GM12878 (cell line): ENCODE measurements around the gene SLFN11. TPM values are rescaled to one million over a fixed set of nuclear protein-coding genes. Genes with fewer than 3 reads are reported as not detected.

Experiments
- ATAC-seq: fragments of 200-7000 bp; cut with Tn5 transposase; 3 replicates; pipeline ENCODE4 v1.9.1; 2020; ENCODE audit warnings: mild to moderate bottlenecking, moderate library complexity
- BruUV-seq: library from RNA; stranded (reverse); fragments of 400-500 nt; replicated peaks from 2 replicates; lab custom pipeline; 2021; lab: Mats Ljungman, UMichigan
- CTCF ChIA-PET: fragments of 300-600 bp; sonication (Branson Sonifier 250); formaldehyde crosslinking; extraction: SDS; loops from one replicate; lab custom pipeline; 2021; ENCODE audit warnings: inconsistent platforms; lab: Yijun Ruan, JAX
- POLR2A ChIA-PET: fragments of 350-600 bp; formaldehyde crosslinking; extraction: SDS; loops from one replicate; lab custom pipeline; 2021; ENCODE audit warnings: inconsistent platforms; lab: Charles Lee
- RAD21 ChIA-PET: fragments of 300-600 bp; sonication (Branson Sonifier 250); formaldehyde crosslinking; loops from one replicate; lab custom pipeline; 2023; ENCODE audit warnings: antibody characterized with exemption; ENCODE audit not compliant: unreplicated experiment; lab: Charles Lee
- SMC1A ChIA-PET: fragments of 300-600 bp; sonication (Branson Sonifier 250); formaldehyde crosslinking; loops from one replicate; lab custom pipeline; 2023; ENCODE audit not compliant: unreplicated experiment, uncharacterized antibody; lab: Charles Lee
- DNase-seq: peaks from one replicate; pipeline ENCODE4 v3.0.0-alpha.2; 2011; ENCODE audit warnings: low read depth, low spot score
- FAIRE-seq: peaks from 3 replicates; lab custom pipeline; 2011; peaks lifted over from hg19 to GRCh38; lab: Jason Lieb, UNC
- H2AFZ ChIP-seq: 2 replicates; pipeline ENCODE4 v1.6.0; 2011; ENCODE audit warnings: low read depth, low read length, control low read depth; ENCODE audit not compliant: control insufficient read depth
- H3K27ac ChIP-seq: 2 replicates; pipeline ENCODE4 v1.5.1; 2011; ENCODE audit warnings: control low read depth; ENCODE audit not compliant: control insufficient read depth, insufficient read depth
- H3K27me3 ChIP-seq, 2 experiments: replicated peaks in 1 of 2; 2 replicates each; pipeline versions ENCODE4 v1.6.0 to v1.6.1; 2011; ENCODE audit warnings: low read length in 1 of 2; ENCODE audit not compliant: control insufficient read depth in 2 of 2, insufficient read depth in 2 of 2
- H3K36me3 ChIP-seq, 2 experiments: 2 replicates each; pipeline ENCODE4 v1.5.1; 2011; ENCODE audit warnings: low read length in 1 of 2; ENCODE audit not compliant: control insufficient read depth in 2 of 2, insufficient read depth in 2 of 2
- H3K4me1 ChIP-seq: 2 replicates; pipeline ENCODE4 v1.6.1; 2011; ENCODE audit warnings: mild to moderate bottlenecking, low read length, moderate library complexity, mixed read lengths; ENCODE audit not compliant: control insufficient read depth, insufficient read depth
- H3K4me2 ChIP-seq: 2 replicates; pipeline ENCODE4 v1.6.0; 2011; ENCODE audit warnings: control low read depth; ENCODE audit not compliant: control insufficient read depth, insufficient read depth
- H3K4me3 ChIP-seq: fragments of 200-600 bp; sonication (generic); 2 replicates; pipeline ENCODE4 v1.5.1; 2016
- H3K79me2 ChIP-seq: 2 replicates; pipeline ENCODE4 v1.6.0; 2011; ENCODE audit warnings: low read length; ENCODE audit not compliant: control insufficient read depth, insufficient read depth
- H3K9ac ChIP-seq: 2 replicates; pipeline ENCODE4 v1.8.0; 2011; ENCODE audit warnings: low read length, control low read depth, mixed read lengths; ENCODE audit not compliant: control insufficient read depth, insufficient read depth
- H3K9me3 ChIP-seq: replicated peaks from 3 replicates; pipeline ENCODE4 v1.5.1; 2011; ENCODE audit warnings: mild to moderate bottlenecking, low read length; ENCODE audit not compliant: control insufficient read depth, insufficient read depth
- H4K20me1 ChIP-seq: 2 replicates; pipeline ENCODE4 v1.6.0; 2011; ENCODE audit not compliant: control insufficient read depth, insufficient read depth
- ASH2L ChIP-seq: fragments of 300-600, 200-600 bp; sonication (generic); IDR thresholded peaks from 2 replicates; pipeline ENCODE4 v1.6.1; 2017; ENCODE audit warnings: low read depth, mild to moderate bottlenecking, borderline replicate concordance
- BHLHE40 ChIP-seq, 2 experiments: fragments of 450-650 bp in 1 of 2; IDR thresholded peaks; 2 replicates each; pipeline ENCODE4 v1.6.1; 2011 to 2017; ENCODE audit warnings: low read depth in 2 of 2, borderline replicate concordance in 1 of 2, improper control_type of control experiment in 1 of 2, low read length in 1 of 2, mild to moderate bottlenecking in 1 of 2
- BMI1 ChIP-seq: fragments of 450-650 bp; IDR thresholded peaks from 2 replicates; pipeline ENCODE4 v1.6.1; 2016; ENCODE audit warnings: mild to moderate bottlenecking, moderate library complexity, borderline replicate concordance
- CREB1 ChIP-seq: IDR thresholded peaks from 2 replicates; pipeline ENCODE4 v1.6.1; 2012; ENCODE audit warnings: low read depth, mild to moderate bottlenecking, inconsistent platforms
- DPF2 ChIP-seq: fragments of 450-650 bp; IDR thresholded peaks from 2 replicates; pipeline ENCODE4 v1.6.1; 2017; ENCODE audit warnings: mild to moderate bottlenecking
- EED ChIP-seq: sonication (generic); IDR thresholded peaks from 2 replicates; pipeline ENCODE4 v1.6.1; 2016; ENCODE audit warnings: antibody characterized with exemption, low read depth
- EP300 ChIP-seq, 2 experiments: fragments of 150-350 bp in 1 of 2; IDR thresholded peaks; 2 replicates each; pipeline ENCODE4 v1.6.1; 2011 to 2012; ENCODE audit warnings: low read depth in 2 of 2, low read length in 2 of 2, borderline replicate concordance in 1 of 2, improper control_type of control experiment in 1 of 2, inconsistent platforms in 1 of 2; ENCODE audit not compliant: control insufficient read depth in 1 of 2
- ETV6 ChIP-seq, 2 experiments: fragments of 450-650 bp in 1 of 2; IDR thresholded peaks in 1 of 2; conservative IDR thresholded peaks in 1 of 2; 2 replicates each; pipeline ENCODE4 v1.6.1; 2014; ENCODE audit warnings: antibody characterized with exemption in 1 of 2, borderline replicate concordance in 1 of 2, low read depth in 1 of 2, mild to moderate bottlenecking in 1 of 2, moderate library complexity in 1 of 2
- IKZF2 ChIP-seq, 2 experiments: fragments of 450-650 bp; IDR thresholded peaks; 2 replicates each; pipeline ENCODE4 v1.6.1; 2017; ENCODE audit warnings: mild to moderate bottlenecking in 2 of 2, moderate library complexity in 2 of 2
- LARP7 ChIP-seq: fragments of 450-650 bp; IDR thresholded peaks from 2 replicates; pipeline ENCODE4 v1.6.1; 2017; ENCODE audit warnings: mild to moderate bottlenecking
- MLLT1 ChIP-seq: fragments of 450-650 bp; IDR thresholded peaks from 2 replicates; pipeline ENCODE4 v1.6.1; 2016; ENCODE audit warnings: mild to moderate bottlenecking
- SRF ChIP-seq, 2 experiments: IDR thresholded peaks; 2 replicates each; pipeline ENCODE4 v1.6.1; 2011; ENCODE audit warnings: low read depth in 2 of 2, low read length in 2 of 2, mild to moderate bottlenecking in 1 of 2, moderate library complexity in 1 of 2
- ZNF274 ChIP-seq: IDR thresholded peaks from one replicate; pipeline ENCODE4 v1.8.0; 2011; ENCODE audit not compliant: insufficient read length, insufficient read depth
- ZNF384 ChIP-seq: IDR thresholded peaks from 2 replicates; pipeline ENCODE4 v1.6.1; 2012; ENCODE audit warnings: low read depth, mild to moderate bottlenecking, low read length, improper control_type of control experiment, borderline replicate concordance
- WGBS: methylation state at CpG from one replicate; pipeline ENCODE4 v1.1.6; 2016; ENCODE audit warnings: low lambda C conversion rate; ENCODE audit not compliant: insufficient replicate concordance, insufficient coverage; ENCODE audit errors: missing lambda C conversion rate; 5-methylcytosine and 5-hydroxymethylcytosine counted together
- in situ Hi-C: fragments of 300-500 bp; cut with MboI; formaldehyde crosslinking; loops from 9 replicates; pipeline ENCODE4 v1.14.3; 2018; ENCODE audit warnings: mixed read lengths
- intact Hi-C: fragments of 100-400 bp; cut with micrococcal nuclease; formaldehyde crosslinking; loops from one replicate; pipeline ENCODE4 v1.14.2; 2022; ENCODE audit not compliant: unreplicated experiment
- polyA plus RNA-seq, 11 experiments: library from polyadenylated mRNA; depleted of rRNA in 4 of 11; unstranded in 6 of 11; stranded (reverse) in 5 of 11; fragments of >200 nt; fragmentation: Nextera tagmentation in 4 of 11; fragmentation: Illumina TruSeq in 1 of 11; extraction: Ambion mirVana in 4 of 11; extraction: Trizol in 1 of 11; gene quantifications; 1 replicate in 1 of 11; 2 replicates in 10 of 11; pipeline versions ENCODE4 v1.2.1 to v1.2.3, GENCODE V29; 2011 to 2016; ENCODE audit warnings: inconsistent platforms in 2 of 11, missing spikeins in 2 of 11, low read depth in 1 of 11
- total RNA-seq, 4 experiments: library from RNA; depleted of rRNA in 3 of 4; stranded (reverse); fragments of >200 nt in 3 of 4; fragmentation: Illumina TruSeq in 1 of 4; extraction: Trizol in 1 of 4; gene quantifications; 2 replicates each; pipeline versions ENCODE4 v1.2.1 to v1.2.3, GENCODE V29; 2013 to 2021

The SLFN11 gene
- total and polyA plus RNA-seq, 10 of the 15 experiments (the other 5 are each of a cell fraction or from before 2014, with no cell fraction given), result 2.1 to 38.9 (median 30.6) TPM

GRCh38 chr17:35373984-35374765 is 754 bp upstream of the SLFN11 start:
- WGBS, result 2% methylated on average over 47 of the region's 47 CpGs
- BruUV-seq, result TSS peak; percentile 93
- TF ChIP-seq CREB1 (peak; percentile 43; the same call in 1 of the 2 replicates), EED (0 out of 2 replicates have a peak, but pooled peaks have one; percentile 3), ETV6 (conservative IDR thresholded peaks at IDR 0.05 in 1 of 2, IDR thresholded peaks at IDR 0.05 in 1 of 2; ENCODE audit: borderline replicate concordance in 1 of 2, low read depth in 1 of 2) (0 out of 4 replicates have a peak, but pooled peaks of 1 of the 2 experiments have one; percentile 19), ZNF384 (peak; percentile 73), SRF (IDR thresholded peaks at IDR 0.05; ENCODE audit: low read depth in 2 of 2, low read length in 2 of 2) (no peak), ZNF274 (no peak), EP300 (IDR thresholded peaks at IDR 0.05; ENCODE audit: borderline replicate concordance in 1 of 2, control insufficient read depth in 1 of 2, low read depth in 2 of 2, low read length in 2 of 2) (no peak), ASH2L (peak; percentile 54; the same call in 1 of the 2 replicates), MLLT1 (peak; percentile 62; the same call in 1 of the 2 replicates), BMI1 (peak; percentile 59; the same call in 1 of the 2 replicates), IKZF2 (IDR thresholded peaks at IDR 0.05) (no peak), LARP7 (peak; percentile 27; the same call in 1 of the 2 replicates), BHLHE40 (IDR thresholded peaks at IDR 0.05; ENCODE audit: borderline replicate concordance in 1 of 2, low read depth in 2 of 2, low read length in 1 of 2) (0 out of 4 replicates have a peak, but pooled peaks of 1 of the 2 experiments have one; percentile 10), DPF2 (peak; percentile 17; the same call in 1 of the 2 replicates)
- H3K4me3 ChIP-seq, result peak overlapping the region; percentile 70
- DNase-seq (no peak), ATAC-seq (peak; percentile 74), FAIRE-seq (no peak)
- no peaks in the 10 kb centered on the region for H3K36me3 ChIP-seq
- no peak overlapping the region; the same call in 1 of the 2 replicates for H3K27ac ChIP-seq
- peaks cover 0 to 9% of the 10 kb centered on the region in 2 experiments; a peak in 3 of 4 replicates for H3K27me3 ChIP-seq
- ChIA-PET POLR2A (interaction anchor here (1.0 to 1.5 kb wide), 7 partner anchors 15 to 164 kb away, joined by 4 to 11 read pairs (median 5); partner anchors contain the start of gene SLFN13), RAD21 (interaction anchor here (0.6 to 3.5 kb wide), 10 partner anchors 30 to 173 kb away, joined by 3 to 19 read pairs (median 5); partner anchors contain the start of gene SLFN13), SMC1A (interaction anchor here (1.1 to 3.6 kb wide), 8 partner anchors 10 to 164 kb away, joined by 3 to 13 read pairs (median 5); partner anchors contain the start of genes SLFN12 and SLFN13), CTCF (interaction anchor here (0.8 to 1.9 kb wide), 7 partner anchors 62 to 975 kb away, joined by 3 to 10 read pairs (median 3); partner anchors contain the start of gene SLFN12L)
- peak overlapping the region; percentile 72 for H2AFZ ChIP-seq
- H3K79me2 ChIP-seq, result no peaks in the 10 kb centered on the region
- peaks cover 1% of the 10 kb centered on the region; the same call in 1 of the 3 replicates for H3K9me3 ChIP-seq
- peaks cover 3% of the 10 kb centered on the region; the same call in 1 of the 2 replicates for H3K4me1 ChIP-seq
- intact Hi-C loops, result loop anchor here (1.0 kb wide), 1 partner anchor 74 kb away; the partner anchor contains the start of gene SLFN13
- H3K4me2 ChIP-seq, result peak overlapping the region; percentile 95
- in situ Hi-C loops, result loop anchor here (5.0 kb wide), 1 partner anchor 163 kb away; the partner anchor contains the start of gene SLFN12L
- peak overlapping the region; percentile 21; the same call in 1 of the 2 replicates for H3K9ac ChIP-seq
- H4K20me1 ChIP-seq, result no peaks in the 10 kb centered on the region
